ENCODE results near the gene SLC7A9.

DNA sequence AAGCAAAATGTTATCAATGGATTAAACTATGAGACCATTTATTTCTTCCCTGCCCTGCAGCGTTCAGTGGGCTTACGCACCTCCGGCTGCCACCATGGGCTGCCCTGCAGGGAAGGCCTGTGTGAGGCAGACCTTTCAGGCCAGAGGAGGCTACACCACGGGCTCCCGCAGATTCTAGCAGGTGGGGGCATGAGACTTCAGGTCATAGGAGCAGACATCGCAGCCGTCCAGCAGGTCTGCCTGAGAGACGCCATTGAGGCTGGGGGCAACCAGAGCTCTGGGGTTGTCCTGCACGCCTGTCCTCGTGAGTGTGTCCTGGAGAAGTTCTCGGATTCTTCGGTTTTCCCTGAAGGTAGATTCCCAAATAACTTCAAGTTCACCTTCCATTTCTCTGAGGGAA lies 9.4 kb upstream of the SLC7A9 start:
- TF ChIP-seq GATA3 (IDR thresholded peaks at IDR 0.05; ENCODE audit: low read depth, low read length) (no peak), GATA2 (IDR thresholded peaks at IDR 0.05; ENCODE audit: low read depth, low read length) (no peak)

Data from SH-SY5Y (cell line).